IPS DF 4.7 (cell line): Measurements from ENCODE around the gene PBXIP1.
A peak's percentile ranks its signal among the peaks of the same experiment; 100 is the strongest.

Source experiments
- DNase-seq: peaks from one replicate; pipeline ENCODE4 v3.0.0-alpha.2; 2013; ENCODE audit warnings: low spot score; ENCODE audit errors: extremely low read depth

PBXIP1 gene

GRCh38 chr1:154972517-154973343 lies 16.8 kb upstream of the PBXIP1 start:
- DNase-seq: peak; percentile 96

- no peak for DNase-seq
Observed at GRCh38 chr1:154972213-154972516, 16.3 kb upstream of the PBXIP1 start.

GRCh38 chr1:154971341-154971998 lies 15.6 kb upstream of the PBXIP1 start:
- DNase-seq: no peak

- DNase-seq: no peak
Observed at GRCh38 chr1:154970631-154971340, 14.9 kb upstream of the PBXIP1 start, which contains the start of gene SHC1. TSS of gene SHC1 (minus strand) at chr1:154970747. CDS start at chr1:154970526, 221 bp downstream.

- no peak for DNase-seq
Observed at GRCh38 chr1:154969860-154970452, 14.1 kb upstream of the PBXIP1 start.

GRCh38 chr1:154969246-154969645 lies 13.3 kb upstream of the PBXIP1 start:
- no peak for DNase-seq

GRCh38 chr1:154968731-154969130 lies 12.8 kb upstream of the PBXIP1 start:
- no peak for DNase-seq

GRCh38 chr1:154967331-154967950 lies 11.5 kb upstream of the PBXIP1 start:
- DNase-seq: no peak

- DNase-seq: no peak
Observed at GRCh38 chr1:154966111-154966510, 10.2 kb upstream of the PBXIP1 start.

GRCh38 chr1:154964359-154964758 lies 8.5 kb upstream of the PBXIP1 start:
- DNase-seq: no peak

- no peak for DNase-seq
Observed at GRCh38 chr1:154963643-154964042, 7.7 kb upstream of the PBXIP1 start.

- DNase-seq: no peak
Observed at GRCh38 chr1:154962795-154963330, 7.0 kb upstream of the PBXIP1 start.

- no peak for DNase-seq
Observed at GRCh38 chr1:154962156-154962749, 6.4 kb upstream of the PBXIP1 start.

GRCh38 chr1:154961207-154962155 lies 5.6 kb upstream of the PBXIP1 start, which contains the start of gene PYGO2:
TSS of gene PYGO2 (minus strand) at chr1:154961782. CDS start at chr1:154961576, 206 bp downstream.
- DNase-seq: no peak

- DNase-seq: no peak
Observed at GRCh38 chr1:154960446-154961136, 4.7 kb upstream of the PBXIP1 start.

GRCh38 chr1:154959426-154959780 lies 3.5 kb upstream of the PBXIP1 start:
- no peak for DNase-seq

GRCh38 chr1:154958681-154959425 lies 3.0 kb upstream of the PBXIP1 start:
- DNase-seq: no peak

- no peak for DNase-seq
Observed at GRCh38 chr1:154958036-154958435, 2.1 kb upstream of the PBXIP1 start.
